Measurements from ENCODE around the gene HID1. TPM values are rescaled to one million over a fixed set of nuclear protein-coding genes. Genes with fewer than 3 reads are reported as not detected.

Gene HID1
- total and polyA plus RNA-seq, 9 of the 15 experiments (the other 6 are each of a cell fraction or from before 2014, with no cell fraction given) = 0.14 to 2.1 (median 0.54) TPM; not detected in 2

GRCh38 chr17:74981979-74982662 is 9.6 kb upstream of the HID1 start (continued):
- 0 out of 2 replicates have a peak, but pooled peaks have one; percentile 9 for TF ChIP-seq ZNF431 (CRISPR knock-in tag; IDR thresholded peaks at IDR 0.05)
- TF ChIP-seq, protein P1, sequence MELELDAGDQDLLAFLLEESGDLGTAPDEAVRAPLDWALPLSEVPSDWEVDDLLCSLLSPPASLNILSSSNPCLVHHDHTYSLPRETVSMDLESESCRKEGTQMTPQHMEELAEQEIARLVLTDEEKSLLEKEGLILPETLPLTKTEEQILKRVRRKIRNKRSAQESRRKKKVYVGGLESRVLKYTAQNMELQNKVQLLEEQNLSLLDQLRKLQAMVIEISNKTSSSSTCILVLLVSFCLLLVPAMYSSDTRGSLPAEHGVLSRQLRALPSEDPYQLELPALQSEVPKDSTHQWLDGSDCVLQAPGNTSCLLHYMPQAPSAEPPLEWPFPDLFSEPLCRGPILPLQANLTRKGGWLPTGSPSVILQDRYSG (tag; conservative IDR thresholded peaks at IDR 0.05; ENCODE audit: low read depth) = peak; percentile 27; the same call in 1 of the 2 replicates
- TF ChIP-seq, protein P2, sequence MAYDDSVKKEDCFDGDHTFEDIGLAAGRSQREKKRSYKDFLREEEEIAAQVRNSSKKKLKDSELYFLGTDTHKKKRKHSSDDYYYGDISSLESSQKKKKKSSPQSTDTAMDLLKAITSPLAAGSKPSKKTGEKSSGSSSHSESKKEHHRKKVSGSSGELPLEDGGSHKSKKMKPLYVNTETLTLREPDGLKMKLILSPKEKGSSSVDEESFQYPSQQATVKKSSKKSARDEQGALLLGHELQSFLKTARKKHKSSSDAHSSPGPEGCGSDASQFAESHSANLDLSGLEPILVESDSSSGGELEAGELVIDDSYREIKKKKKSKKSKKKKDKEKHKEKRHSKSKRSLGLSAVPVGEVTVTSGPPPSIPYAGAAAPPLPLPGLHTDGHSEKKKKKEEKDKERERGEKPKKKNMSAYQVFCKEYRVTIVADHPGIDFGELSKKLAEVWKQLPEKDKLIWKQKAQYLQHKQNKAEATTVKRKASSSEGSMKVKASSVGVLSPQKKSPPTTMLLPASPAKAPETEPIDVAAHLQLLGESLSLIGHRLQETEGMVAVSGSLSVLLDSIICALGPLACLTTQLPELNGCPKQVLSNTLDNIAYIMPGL (CRISPR knock-in tag; IDR thresholded peaks at IDR 0.05) = no peak
- TF ChIP-seq CHD1 (IDR thresholded peaks at IDR 0.05; ENCODE audit: low read length) = peak; percentile 41
- TF ChIP-seq TEAD4 (IDR thresholded peaks at IDR 0.05; ENCODE audit: low read length) = peak; percentile 40; the same call in 1 of the 2 replicates
- TF ChIP-seq TEAD4 (CRISPR knock-in tag; IDR thresholded peaks at IDR 0.05; ENCODE audit: borderline replicate concordance) = no peak
- peak; percentile 27; the same call in 1 of the 2 replicates for TF ChIP-seq SIN3B (IDR thresholded peaks at IDR 0.05; ENCODE audit: low read depth)
- 0 out of 2 replicates have a peak, but pooled peaks have one; percentile 4 for TF ChIP-seq CBFA2T2 (conservative IDR thresholded peaks at IDR 0.05)
- TF ChIP-seq NKRF (IDR thresholded peaks at IDR 0.05; ENCODE audit: borderline replicate concordance) = peak; percentile 77
- TF ChIP-seq DACH1 (IDR thresholded peaks at IDR 0.05; ENCODE audit: partially characterized antibody) = peak; percentile 7
- TF ChIP-seq SAP30 (IDR thresholded peaks at IDR 0.05; ENCODE audit: borderline replicate concordance, insufficient read depth, low read depth, low read length, poor library complexity, severe bottlenecking) = peak; percentile 79
- TF ChIP-seq MEIS2 (IDR thresholded peaks at IDR 0.05; ENCODE audit: partially characterized antibody) = peak; percentile 6
- TF ChIP-seq ZNF253 (CRISPR knock-in tag; conservative IDR thresholded peaks at IDR 0.05) = no peak
- TF ChIP-seq KLF6 (CRISPR knock-in tag; IDR thresholded peaks at IDR 0.05; ENCODE audit: borderline replicate concordance) = peak; percentile 63; the same call in 1 of the 2 replicates
- no peak for TF ChIP-seq PTTG1 (tag; IDR thresholded peaks at IDR 0.05; ENCODE audit: low read depth)
- peak; percentile 98 for TF ChIP-seq RBFOX2 (IDR thresholded peaks at IDR 0.05; ENCODE audit: low read depth, low read length)
- TF ChIP-seq BRF1 (IDR thresholded peaks at IDR 0.05; ENCODE audit: borderline replicate concordance, extremely low read depth, insufficient read length) = no peak
- TF ChIP-seq PHF21A (IDR thresholded peaks at IDR 0.05; ENCODE audit: borderline replicate concordance, low read depth) = peak; percentile 92; the same call in 1 of the 2 replicates
- no peak for TF ChIP-seq PURB (CRISPR knock-in tag; IDR thresholded peaks at IDR 0.05; ENCODE audit: low read depth)
- TF ChIP-seq U2AF1 (optimal IDR thresholded peaks at IDR 0.05; ENCODE audit: low read depth, low read length) = peak; percentile 47
- peak; percentile 68 for TF ChIP-seq TAF7 (tag; IDR thresholded peaks at IDR 0.05)
- TF ChIP-seq SRF (CRISPR knock-in tag; IDR thresholded peaks at IDR 0.05) = peak in 1 of 2 experiments; percentile 64; a peak in 1 of 4 replicates
- TF ChIP-seq MIER1 (IDR thresholded peaks at IDR 0.05; ENCODE audit: low read depth) = no peak
